IPS-20b (cell line): ENCODE measurements around the gene NR2F2.

Experiments used
- H3K27ac ChIP-seq: one replicate; pipeline ENCODE4 v1.5.1; 2013; ENCODE audit warnings: low read length
- H3K27me3 ChIP-seq: 2 replicates; pipeline ENCODE4 v1.6.1; 2013; ENCODE audit warnings: mild to moderate bottlenecking, low read length, inconsistent platforms; ENCODE audit not compliant: insufficient read depth
- H3K36me3 ChIP-seq: 2 replicates; pipeline ENCODE4 v1.6.1; 2013; ENCODE audit warnings: low read depth, mild to moderate bottlenecking, inconsistent platforms, low read length, moderate library complexity; ENCODE audit not compliant: insufficient read depth
- H3K4me1 ChIP-seq: 2 replicates; pipeline ENCODE4 v1.6.1; 2013; ENCODE audit warnings: mild to moderate bottlenecking, control low read depth, inconsistent platforms, low read length, moderate library complexity; ENCODE audit not compliant: insufficient read depth
- H3K4me3 ChIP-seq: 2 replicates; pipeline ENCODE4 v1.5.1; 2013; ENCODE audit warnings: mild to moderate bottlenecking, low read length, inconsistent platforms
- H3K9ac ChIP-seq: 2 replicates; pipeline ENCODE4 v1.6.1; 2013; ENCODE audit warnings: low read depth, mild to moderate bottlenecking, inconsistent platforms, low read length, moderate library complexity
- H3K9me3 ChIP-seq: 2 replicates; pipeline ENCODE4 v1.6.1; 2013; ENCODE audit warnings: mild to moderate bottlenecking, low read depth, low read length, inconsistent platforms; ENCODE audit not compliant: insufficient read depth

Gene NR2F2

GRCh38 chr15:96340598-96341512 is 10.4 kb downstream of the NR2F2 start:
- peaks cover 97% of the 10 kb centered on the region for H3K27me3 ChIP-seq
- H3K4me1 ChIP-seq: peaks cover 37% of the 10 kb centered on the region
- H3K36me3 ChIP-seq: no peaks in the 10 kb centered on the region
- H3K4me3 ChIP-seq: peak overlapping the region; percentile 67
- no peaks in the 10 kb centered on the region; the same call in 1 of the 2 replicates for H3K9me3 ChIP-seq
- H3K27ac ChIP-seq: no peak overlapping the region
- H3K9ac ChIP-seq: 0 out of 2 replicates have a peak overlapping the region, but pooled peaks have one; percentile 16

GRCh38 chr15:96341513-96342405 is 11.3 kb downstream of the NR2F2 start:
- H3K9ac ChIP-seq: 0 out of 2 replicates have a peak overlapping the region, but pooled peaks have one; percentile 16
- no peak overlapping the region for H3K27ac ChIP-seq
- no peaks in the 10 kb centered on the region for H3K36me3 ChIP-seq
- H3K9me3 ChIP-seq: no peaks in the 10 kb centered on the region; the same call in 1 of the 2 replicates
- peaks cover 30% of the 10 kb centered on the region for H3K4me1 ChIP-seq
- H3K27me3 ChIP-seq: peaks cover 97% of the 10 kb centered on the region
- peak overlapping the region; percentile 67 for H3K4me3 ChIP-seq

DNA sequence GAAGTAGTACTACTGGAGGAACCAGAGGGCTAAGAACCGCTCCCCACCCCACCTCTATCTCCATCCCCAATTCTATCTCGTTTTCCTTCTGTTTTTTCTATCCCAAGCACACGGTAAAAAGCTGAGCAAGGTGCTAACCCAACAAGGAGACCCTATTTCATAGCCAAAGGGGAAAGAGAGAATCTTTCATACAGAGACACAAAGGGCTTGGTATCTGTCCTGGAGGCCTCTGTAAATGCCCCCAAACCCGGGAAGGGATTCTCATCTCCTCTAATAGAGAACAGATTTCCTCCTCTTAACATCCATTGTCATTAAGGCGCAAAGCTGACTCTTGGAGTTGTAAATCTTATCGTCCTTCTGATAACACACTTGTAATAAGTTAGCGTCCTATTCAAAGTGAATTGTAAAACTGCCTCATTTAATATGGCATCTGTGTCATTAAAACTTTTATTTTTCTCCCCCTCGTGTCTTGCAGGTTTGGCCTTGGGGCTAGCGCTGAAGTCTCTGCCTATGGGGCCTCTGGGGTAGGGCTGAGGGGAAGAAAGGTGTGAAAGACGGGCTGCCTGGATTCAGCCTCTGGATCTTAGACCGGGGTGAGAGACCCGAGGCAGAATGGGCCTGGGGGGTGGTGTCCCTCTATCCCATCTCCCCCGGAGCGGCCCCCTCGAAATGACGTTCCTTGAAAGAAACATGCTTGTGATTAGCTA is 12.1 kb downstream of the NR2F2 start:
- Histone ChIP-seq H3K36me3 (no peaks in the 10 kb centered on the region), H3K9me3 (no peaks in the 10 kb centered on the region; the same call in 1 of the 2 replicates), H3K9ac (no peak overlapping the region), H3K27me3 (peaks cover 97% of the 10 kb centered on the region), H3K4me1 (peaks cover 23% of the 10 kb centered on the region), H3K4me3 (no peak overlapping the region), H3K27ac (no peak overlapping the region)

- H3K9me3 ChIP-seq: no peaks in the 10 kb centered on the region; the same call in 1 of the 2 replicates
- H3K4me1 ChIP-seq: peaks cover 18% of the 10 kb centered on the region
- no peaks in the 10 kb centered on the region for H3K36me3 ChIP-seq
- H3K27ac ChIP-seq: no peak overlapping the region
- no peak overlapping the region for H3K9ac ChIP-seq
- H3K4me3 ChIP-seq: no peak overlapping the region
- H3K27me3 ChIP-seq: peaks cover 97% of the 10 kb centered on the region
Measured at GRCh38 chr15:96343113-96344059, 12.9 kb downstream of the NR2F2 start.

DNA sequence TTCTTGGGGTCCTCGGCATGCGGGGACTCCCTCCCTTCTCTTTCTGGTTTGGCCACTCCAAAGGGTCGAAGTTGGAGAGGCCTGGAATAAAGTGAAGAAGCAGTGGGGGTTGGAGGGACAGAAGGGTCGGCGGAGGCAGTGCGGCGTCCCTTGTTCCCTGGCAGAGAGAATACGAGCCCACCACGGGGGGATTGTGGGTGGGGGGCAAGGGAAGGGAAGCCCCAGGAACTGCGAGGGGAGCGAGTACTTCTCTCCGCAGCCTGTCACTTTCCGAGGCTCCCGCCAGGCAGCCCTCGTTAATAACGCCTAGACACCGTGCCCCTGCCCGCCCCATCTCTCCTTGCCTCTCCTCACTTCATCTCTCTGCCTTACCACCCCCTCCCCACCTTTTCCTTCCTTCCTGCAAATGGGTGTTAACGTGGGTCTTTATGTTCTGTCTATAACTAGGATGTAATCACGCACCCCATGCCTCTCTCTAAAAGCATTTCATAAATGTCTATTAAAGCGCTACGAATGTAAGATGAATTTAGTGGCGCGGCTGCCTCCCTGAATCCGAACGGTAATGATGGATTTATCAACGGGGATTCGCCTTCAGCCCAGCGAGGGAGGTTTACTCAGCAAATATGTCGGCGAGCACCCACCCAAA is 13.7 kb downstream of the NR2F2 start:
- Histone ChIP-seq H3K27ac (no peak overlapping the region), H3K4me1 (peaks cover 14% of the 10 kb centered on the region), H3K36me3 (no peaks in the 10 kb centered on the region), H3K9ac (no peak overlapping the region), H3K9me3 (no peaks in the 10 kb centered on the region; the same call in 1 of the 2 replicates), H3K4me3 (peak overlapping the region; percentile 17; the same call in 1 of the 2 replicates), H3K27me3 (peaks cover 97% of the 10 kb centered on the region)

- Histone ChIP-seq H3K36me3 (no peaks in the 10 kb centered on the region), H3K9me3 (no peaks in the 10 kb centered on the region; the same call in 1 of the 2 replicates), H3K27me3 (peaks cover 97% of the 10 kb centered on the region), H3K9ac (no peak overlapping the region), H3K27ac (no peak overlapping the region), H3K4me1 (peaks cover 9% of the 10 kb centered on the region; the same call in 1 of the 2 replicates), H3K4me3 (peak overlapping the region; percentile 43; the same call in 1 of the 2 replicates)
Measured at GRCh38 chr15:96344706-96345559, 14.4 kb downstream of the NR2F2 start.

- Histone ChIP-seq H3K27ac (no peak overlapping the region), H3K4me1 (peaks cover 6% of the 10 kb centered on the region; the same call in 1 of the 2 replicates), H3K36me3 (no peaks in the 10 kb centered on the region), H3K27me3 (peaks cover 97% of the 10 kb centered on the region), H3K9ac (no peak overlapping the region), H3K4me3 (peak overlapping the region; percentile 43; the same call in 1 of the 2 replicates), H3K9me3 (no peaks in the 10 kb centered on the region; the same call in 1 of the 2 replicates)
Measured at GRCh38 chr15:96345560-96346399, 15.3 kb downstream of the NR2F2 start.

GRCh38 chr15:96346409-96346970 is 16.0 kb downstream of the NR2F2 start:
- Histone ChIP-seq H3K27me3 (peaks cover 100% of the 10 kb centered on the region), H3K9me3 (no peaks in the 10 kb centered on the region; the same call in 1 of the 2 replicates), H3K4me1 (peaks cover 6% of the 10 kb centered on the region; the same call in 1 of the 2 replicates), H3K9ac (no peak overlapping the region), H3K36me3 (no peaks in the 10 kb centered on the region), H3K4me3 (no peak overlapping the region), H3K27ac (no peak overlapping the region)
